B cell (primary cell): ENCODE measurements around the gene USH2A. TPM values are rescaled to one million over a fixed set of nuclear protein-coding genes. Genes with fewer than 3 reads are reported as not detected.

Experiments used
- ATAC-seq: fragments of 200-7000 bp; cut with Tn5 transposase; one replicate; pipeline ENCODE4 v1.10.0; 2021; ENCODE audit warnings: low read depth, mild to moderate bottlenecking, moderate number of reproducible peaks, moderate library complexity
- CTCF ChIA-PET: fragments of 350-600 bp; sonication (Branson Sonifier 250); formaldehyde crosslinking; loops from one replicate; lab custom pipeline; 2021; ENCODE audit warnings: antibody characterized with exemption, inconsistent platforms; lab: Charles Lee
- POLR2A ChIA-PET: fragments of 350-600 bp; sonication (Branson Sonifier 250); formaldehyde crosslinking; loops from one replicate; lab custom pipeline; 2021; ENCODE audit warnings: antibody characterized with exemption; lab: Charles Lee
- DNase-seq: peaks from one replicate; pipeline ENCODE4 v3.0.0; 2013
- H2AFZ ChIP-seq: 2 replicates; pipeline ENCODE4 v1.6.1; 2012; ENCODE audit warnings: mild to moderate bottlenecking, low read depth, low read length; ENCODE audit not compliant: insufficient read depth, poor library complexity, severe bottlenecking
- H3K27ac ChIP-seq, 2 donors: 1 replicate in 1 of 2; 2 replicates in 1 of 2; pipeline ENCODE4 v1.5.1; 2012 to 2013; ENCODE audit warnings: low read length in 2 of 2, mild to moderate bottlenecking in 2 of 2, moderate library complexity in 1 of 2
- H3K27me3 ChIP-seq, 4 experiments: fragments of 200-600 bp in 1 of 4; sonication (generic) in 1 of 4; replicated peaks in 1 of 4; 1 replicate in 2 of 4; 2 replicates in 2 of 4; pipeline versions ENCODE4 v1.6.1 to v1.7.0; 2013 to 2016; ENCODE audit warnings: low read length in 3 of 4, mild to moderate bottlenecking in 2 of 4, mixed read lengths in 1 of 4, moderate library complexity in 1 of 4; ENCODE audit not compliant: insufficient read depth in 4 of 4, control insufficient read depth in 3 of 4; ENCODE audit errors: control extremely low read depth in 1 of 4
- H3K36me3 ChIP-seq, 2 experiments: replicated peaks in 1 of 2; 1 replicate in 1 of 2; 2 replicates in 1 of 2; pipeline versions ENCODE4 v1.6.1 to v1.7.1; 2013; ENCODE audit warnings: low read length in 1 of 2; ENCODE audit not compliant: insufficient read depth in 2 of 2, control insufficient read depth in 1 of 2; ENCODE audit errors: control extremely low read depth in 1 of 2, extremely low read depth in 1 of 2
- H3K4me1 ChIP-seq, 2 donors: fragments of 200-600 bp in 1 of 2; sonication (generic) in 1 of 2; 1 replicate in 1 of 2; 2 replicates in 1 of 2; pipeline versions ENCODE4 v1.5.1 to v1.6.1; 2013 to 2017; ENCODE audit warnings: low read length in 2 of 2; ENCODE audit not compliant: control insufficient read depth in 2 of 2, insufficient read depth in 2 of 2
- H3K4me2 ChIP-seq: replicated peaks from 2 replicates; pipeline ENCODE3; 2012; ENCODE audit warnings: mild to moderate bottlenecking, low read depth, low read length; ENCODE audit not compliant: poor library complexity, severe bottlenecking
- H3K4me3 ChIP-seq, 5 experiments: fragments of 200-600 bp in 1 of 5; sonication (generic) in 1 of 5; 1 replicate in 3 of 5; 2 replicates in 2 of 5; pipeline versions ENCODE4 v1.5.1 to v1.7.0; 2011 to 2016; ENCODE audit warnings: low read length in 4 of 5, mild to moderate bottlenecking in 4 of 5, low read depth in 2 of 5, control low read depth in 1 of 5, moderate library complexity in 1 of 5; ENCODE audit not compliant: insufficient read depth in 1 of 5; ENCODE audit errors: control extremely low read depth in 1 of 5, extremely low read depth in 1 of 5
- H3K79me2 ChIP-seq: fragments of 200-600 bp; sonication (generic); one replicate; pipeline ENCODE4 v1.6.0; 2016; ENCODE audit warnings: low read length; ENCODE audit not compliant: control insufficient read depth, insufficient read depth
- H3K9ac ChIP-seq: fragments of 200-600 bp; sonication (generic); 2 replicates; pipeline ENCODE4 v1.6.1; 2017; ENCODE audit warnings: mild to moderate bottlenecking, low read length, moderate library complexity
- H3K9me3 ChIP-seq, 3 donors: one replicate each; pipeline versions ENCODE4 v1.6.1 to v1.7.1; 2013; ENCODE audit warnings: low read length in 2 of 3; ENCODE audit not compliant: control insufficient read depth in 2 of 3, insufficient read depth in 1 of 3; ENCODE audit errors: control extremely low read depth in 1 of 3
- H4K20me1 ChIP-seq: 2 replicates; pipeline ENCODE4 v1.6.0; 2012; ENCODE audit warnings: mild to moderate bottlenecking, low read length; ENCODE audit not compliant: insufficient read depth, control insufficient read depth, poor library complexity, severe bottlenecking
- H3K27ac Mint-ChIP-seq: one replicate; pipeline ENCODE4 v1.8.0; 2021; ENCODE audit warnings: mixed read lengths
- H3K27me3 Mint-ChIP-seq: one replicate; pipeline ENCODE4 v1.8.0; 2021; ENCODE audit warnings: mixed read lengths
- H3K4me1 Mint-ChIP-seq: one replicate; pipeline ENCODE4 v1.8.0; 2021; ENCODE audit warnings: mixed read lengths
- H3K4me3 Mint-ChIP-seq: one replicate; pipeline ENCODE4 v1.8.0; 2021; ENCODE audit warnings: mixed read lengths
- H3K9me3 Mint-ChIP-seq: one replicate; pipeline ENCODE4 v1.8.0; 2022; ENCODE audit warnings: mixed read lengths; ENCODE audit not compliant: insufficient read depth
- EZH2 ChIP-seq: IDR thresholded peaks from 2 replicates; pipeline ENCODE4 v1.6.1; 2012; ENCODE audit warnings: borderline replicate concordance, low read depth, mild to moderate bottlenecking, moderate library complexity, low read length; ENCODE audit not compliant: insufficient read depth, poor library complexity, severe bottlenecking
- WGBS: methylation state at CpG from one replicate; pipeline ENCODE4 v1.1.5; 2013; ENCODE audit warnings: missing lambda C conversion rate; ENCODE audit not compliant: insufficient coverage; 5-methylcytosine and 5-hydroxymethylcytosine counted together
- intact Hi-C: fragments of 100-400 bp; cut with micrococcal nuclease; formaldehyde crosslinking; loops from one replicate; pipeline ENCODE4 v1.10.0; 2022
- polyA plus RNA-seq: library from polyadenylated mRNA; depleted of rRNA; stranded (reverse); fragments of >200 nt; gene quantifications from 2 replicates; pipeline ENCODE4 v1.2.3, GENCODE V29; 2012
- total RNA-seq, 2 donors: library from RNA; stranded (reverse); fragments of 120-200 nt in 1 of 2; gene quantifications; 1 replicate in 1 of 2; 2 replicates in 1 of 2; pipeline versions ENCODE4 v1.2.3 to v1.2.4, GENCODE V29; 2013 to 2022
- TF ChIP-seq, protein P1 (sequence below): fragments of 200-600 bp; IDR thresholded peaks from one replicate; pipeline ENCODE4 v1.8.0; 2022; ENCODE audit warnings: antibody characterized with exemption, mild to moderate bottlenecking

USH2A gene
- total and polyA plus RNA-seq, 2 donors (not counting 1 experiment from before 2014, with no cell fraction given), result 0.01 TPM; not detected in 1

- Histone ChIP-seq H3K9ac (no peak overlapping the region), H3K27me3 (no peaks in the 10 kb centered on the region), H2AFZ (no peak overlapping the region), H4K20me1 (no peaks in the 10 kb centered on the region), H3K4me3 (no peak overlapping the region), H3K4me2 (no peak overlapping the region), H3K79me2 (no peaks in the 10 kb centered on the region), H3K27ac (no peak overlapping the region), H3K4me1 (no peaks in the 10 kb centered on the region), H3K9me3 (no peaks in the 10 kb centered on the region), H3K36me3 (no peaks in the 10 kb centered on the region)
- ATAC-seq (no peak), DNase-seq (no peak)
- ChIA-PET CTCF (no interaction called here), POLR2A (no interaction called here)
- TF ChIP-seq EZH2, result no peak
- TF ChIP-seq, protein P1, sequence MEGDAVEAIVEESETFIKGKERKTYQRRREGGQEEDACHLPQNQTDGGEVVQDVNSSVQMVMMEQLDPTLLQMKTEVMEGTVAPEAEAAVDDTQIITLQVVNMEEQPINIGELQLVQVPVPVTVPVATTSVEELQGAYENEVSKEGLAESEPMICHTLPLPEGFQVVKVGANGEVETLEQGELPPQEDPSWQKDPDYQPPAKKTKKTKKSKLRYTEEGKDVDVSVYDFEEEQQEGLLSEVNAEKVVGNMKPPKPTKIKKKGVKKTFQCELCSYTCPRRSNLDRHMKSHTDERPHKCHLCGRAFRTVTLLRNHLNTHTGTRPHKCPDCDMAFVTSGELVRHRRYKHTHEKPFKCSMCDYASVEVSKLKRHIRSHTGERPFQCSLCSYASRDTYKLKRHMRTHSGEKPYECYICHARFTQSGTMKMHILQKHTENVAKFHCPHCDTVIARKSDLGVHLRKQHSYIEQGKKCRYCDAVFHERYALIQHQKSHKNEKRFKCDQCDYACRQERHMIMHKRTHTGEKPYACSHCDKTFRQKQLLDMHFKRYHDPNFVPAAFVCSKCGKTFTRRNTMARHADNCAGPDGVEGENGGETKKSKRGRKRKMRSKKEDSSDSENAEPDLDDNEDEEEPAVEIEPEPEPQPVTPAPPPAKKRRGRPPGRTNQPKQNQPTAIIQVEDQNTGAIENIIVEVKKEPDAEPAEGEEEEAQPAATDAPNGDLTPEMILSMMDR, result no peak
- H3K4me1 Mint-ChIP-seq, result no peaks in the 10 kb centered on the region
- H3K27ac Mint-ChIP-seq, result no peak overlapping the region
- WGBS, result no CpG with 5 or more reads among the region's 3 CpGs
- H3K4me3 Mint-ChIP-seq, result no peak overlapping the region
- H3K9me3 Mint-ChIP-seq, result no peaks in the 10 kb centered on the region
- no peaks in the 10 kb centered on the region for H3K27me3 Mint-ChIP-seq
- intact Hi-C loops, result no loop called here
Measured at GRCh38 chr1:215833941-215834729, 589.1 kb downstream of the USH2A start.

DNA sequence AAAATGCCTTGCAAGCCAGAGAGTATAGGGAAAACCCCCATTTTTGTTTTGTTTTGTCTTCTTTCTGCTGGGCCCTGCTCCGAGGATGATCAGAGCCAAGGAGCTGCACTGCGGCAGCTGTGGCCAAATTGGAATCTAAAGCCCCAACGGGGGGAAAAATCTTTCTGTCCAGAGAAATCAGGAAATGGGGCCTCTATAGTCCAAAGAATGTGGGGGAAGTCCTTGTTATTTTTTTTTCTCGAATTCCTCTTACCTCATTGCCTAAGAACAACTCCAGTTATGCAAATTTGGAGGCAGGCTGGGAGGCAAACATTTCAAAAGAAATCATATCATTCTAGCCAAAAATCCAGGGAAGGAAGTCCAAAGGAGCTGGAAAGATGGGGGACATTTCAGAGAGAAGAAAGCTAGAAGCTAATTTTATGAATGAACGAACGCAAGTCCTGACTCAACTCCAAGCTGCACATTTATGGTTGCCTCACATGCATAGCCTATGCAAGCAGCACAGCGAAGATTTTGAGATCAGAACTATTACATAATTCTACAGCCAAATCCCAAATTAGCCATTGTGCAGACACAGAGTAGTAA is 592.9 kb downstream of the USH2A start:
- CTCF ChIA-PET, result no interaction called here

More for the DNA sequence above, 592.9 kb downstream of the USH2A start:
- H2AFZ ChIP-seq, result no peak overlapping the region
- intact Hi-C loops, result no loop called here
- H3K4me3 Mint-ChIP-seq, result no peak overlapping the region
- no peaks in the 10 kb centered on the region for H3K79me2 ChIP-seq
- no peaks in the 10 kb centered on the region for H3K9me3 ChIP-seq
- no peaks in the 10 kb centered on the region for H3K4me1 Mint-ChIP-seq
- H3K27ac Mint-ChIP-seq, result no peak overlapping the region
- H3K27me3 ChIP-seq, result no peaks in the 10 kb centered on the region
- no peaks in the 10 kb centered on the region for H4K20me1 ChIP-seq
- H3K4me2 ChIP-seq, result no peak overlapping the region
- no peak overlapping the region for H3K9ac ChIP-seq
- no peak for ATAC-seq
- TF ChIP-seq, protein P1, result no peak
- no peak for TF ChIP-seq EZH2
- 79% methylated on average over 5 of the region's 7 CpGs for WGBS
- H3K9me3 Mint-ChIP-seq, result peaks cover 3% of the 10 kb centered on the region
- no peak for DNase-seq
- POLR2A ChIA-PET, result no interaction called here
- H3K27me3 Mint-ChIP-seq, result no peaks in the 10 kb centered on the region
- no peak overlapping the region for H3K27ac ChIP-seq
- H3K36me3 ChIP-seq, result no peaks in the 10 kb centered on the region
- no peak overlapping the region for H3K4me3 ChIP-seq
- H3K4me1 ChIP-seq, result no peaks in the 10 kb centered on the region
